Choroid plexus epithelial cell (primary cell): ENCODE results near the gene TAF10.
A peak's percentile ranks its signal among the peaks of the same experiment; 100 is the strongest.

Source experiments
- DNase-seq: peaks from one replicate; pipeline ENCODE4 v3.0.0-alpha.2; 2010; ENCODE audit warnings: low read depth
- H3K4me3 ChIP-seq: 2 replicates; pipeline ENCODE4 v1.5.1; 2011; ENCODE audit warnings: low read depth, mild to moderate bottlenecking, control low read depth, low read length, moderate library complexity
- CTCF ChIP-seq: conservative IDR thresholded peaks from 2 replicates; pipeline ENCODE4 v1.5.1; 2011; ENCODE audit warnings: low read depth, mild to moderate bottlenecking, control low read depth, inconsistent platforms, low read length, moderate library complexity

Gene TAF10

GRCh38 chr11:6614446-6614845 lies 2.4 kb upstream of the TAF10 start:
- DNase-seq: no peak
- TF ChIP-seq CTCF: no peak
- H3K4me3 ChIP-seq: no peak overlapping the region

GRCh38 chr11:6613496-6613895 lies 1.5 kb upstream of the TAF10 start:
- no peak for TF ChIP-seq CTCF
- H3K4me3 ChIP-seq: no peak overlapping the region
- DNase-seq: no peak

- no peak for DNase-seq
- no peak for TF ChIP-seq CTCF
- peak overlapping the region; percentile 80 for H3K4me3 ChIP-seq
These were observed 128 bp downstream of the TAF10 start for GRCh38 chr11:6611963-6612212.

DNA sequence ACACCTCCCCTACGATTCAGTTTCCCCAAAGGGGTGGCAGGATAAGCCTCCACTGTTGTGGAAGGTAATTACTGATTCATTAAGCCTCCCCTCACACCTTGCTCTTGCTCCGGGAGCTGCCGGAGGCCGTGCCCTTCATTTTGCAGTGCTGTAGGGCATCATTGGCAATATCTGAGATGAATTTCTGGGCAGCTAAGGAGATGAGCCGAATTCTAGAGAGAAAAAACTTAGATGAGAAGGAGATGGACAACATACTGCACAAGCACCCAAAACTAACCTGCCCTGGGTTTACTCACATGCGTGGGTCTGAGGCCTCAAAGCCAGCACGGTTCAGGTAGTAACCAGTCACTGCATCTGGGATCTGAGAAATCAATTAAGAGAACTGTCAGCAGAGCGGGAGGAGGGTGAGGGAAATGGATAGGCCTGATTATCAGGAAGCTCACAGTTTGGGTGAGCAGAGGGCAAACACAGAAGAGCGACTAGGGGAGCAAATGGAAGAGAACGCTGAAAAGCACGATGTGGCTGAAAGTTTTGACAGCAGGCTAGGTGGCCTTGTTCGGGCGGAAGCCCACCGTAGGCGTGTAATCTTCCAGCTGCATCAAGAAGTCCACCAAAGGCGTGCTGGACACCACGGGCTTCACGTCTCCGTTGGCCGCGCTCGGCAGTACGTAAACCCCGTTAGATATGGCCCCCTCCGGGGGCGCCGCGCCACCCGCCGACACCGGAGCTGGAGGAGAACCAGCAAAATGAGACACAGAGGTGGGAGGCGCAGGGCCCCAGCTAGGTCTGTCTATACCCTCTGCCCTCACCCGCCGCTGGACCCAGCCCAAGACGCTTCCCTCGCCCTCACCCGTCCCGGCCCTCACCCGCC lies 689 bp downstream of the TAF10 start:
- DNase-seq: peak; percentile 51
- no peak for TF ChIP-seq CTCF
- H3K4me3 ChIP-seq: peak overlapping the region; percentile 80

- DNase-seq: no peak
- no peak for TF ChIP-seq CTCF
- H3K4me3 ChIP-seq: no peak overlapping the region
These were observed 1.4 kb downstream of the TAF10 start for GRCh38 chr11:6610591-6610990.

GRCh38 chr11:6609502-6610015 lies 2.5 kb downstream of the TAF10 start:
- no peak for DNase-seq
- TF ChIP-seq CTCF: no peak
- no peak overlapping the region for H3K4me3 ChIP-seq
